ENCODE results near the gene PACSIN3. TPM values are rescaled to one million over a fixed set of nuclear protein-coding genes. Genes with fewer than 3 reads are reported as not detected.

PACSIN3 gene
- total and polyA plus RNA-seq, 2 of the 13 experiments (the other 11 are each of a cell fraction or from before 2014, with no cell fraction given): 47.9 to 93.3 TPM

DNA sequence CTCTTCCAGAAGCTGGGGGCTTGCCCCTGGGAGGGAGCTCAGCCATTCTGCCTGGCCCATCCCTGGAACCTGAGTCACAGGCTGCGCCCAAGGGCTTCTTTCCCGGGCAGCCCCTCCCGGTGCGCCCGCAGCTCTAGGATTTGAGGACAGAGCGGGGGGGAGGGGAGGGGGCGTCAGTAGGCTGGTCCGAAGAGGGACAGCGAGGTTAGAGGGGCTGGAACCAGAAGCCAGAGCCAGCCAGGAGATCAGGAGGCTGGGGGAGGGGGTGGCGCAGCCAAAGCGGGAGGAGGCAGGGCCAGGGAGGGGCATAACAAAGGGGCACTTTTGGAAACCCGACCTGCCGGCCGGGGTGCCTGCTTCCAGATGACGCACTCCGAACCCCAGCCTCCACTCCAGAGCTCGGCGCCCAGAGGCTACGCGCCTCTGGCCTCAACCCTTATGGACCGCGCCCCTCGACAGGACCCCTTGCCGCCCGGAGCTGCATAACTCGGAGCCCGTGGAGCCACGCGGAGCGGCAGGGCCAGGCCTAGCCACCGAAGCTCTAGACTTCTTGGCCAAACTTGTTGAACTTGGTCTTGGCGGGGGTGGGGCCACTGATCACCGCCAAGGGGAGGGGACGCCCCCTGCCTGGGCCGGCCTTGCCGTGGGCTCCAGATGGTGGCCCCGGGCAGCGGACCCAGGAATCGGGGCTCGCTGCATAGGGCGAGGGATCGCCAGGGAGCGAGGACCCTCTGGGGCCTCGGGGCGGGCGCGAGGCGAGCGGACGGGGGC lies 744 bp downstream of the PACSIN3 start (continued):
- TF ChIP-seq NR2C2 (CRISPR knock-in tag; IDR thresholded peaks at IDR 0.05; ENCODE audit: borderline replicate concordance) (no peak; the same call in 1 of the 2 replicates), KDM4B (CRISPR knock-in tag; IDR thresholded peaks at IDR 0.05) (no peak), EHMT2 (IDR thresholded peaks at IDR 0.05; ENCODE audit: borderline replicate concordance, low read depth, low read length) (no peak), ZNF816 (CRISPR knock-in tag; IDR thresholded peaks at IDR 0.05; ENCODE audit: borderline replicate concordance) (no peak), ZNF549 (CRISPR knock-in tag; IDR thresholded peaks at IDR 0.05) (no peak), STAG1 (CRISPR knock-in tag; IDR thresholded peaks at IDR 0.05) (peak; percentile 9; the same call in 1 of the 2 replicates), MIXL1 (CRISPR knock-in tag; IDR thresholded peaks at IDR 0.05) (0 out of 2 replicates have a peak, but pooled peaks have one; percentile 8), XBP1 (CRISPR knock-in tag; IDR thresholded peaks at IDR 0.05) (no peak), KLF6 (CRISPR knock-in tag; IDR thresholded peaks at IDR 0.05) (0 out of 2 replicates have a peak, but pooled peaks have one; percentile 28), AGO2 (optimal IDR thresholded peaks at IDR 0.05; ENCODE audit: low read depth, low read length) (peak; percentile 97), ZNF567 (CRISPR knock-in tag; IDR thresholded peaks at IDR 0.05; ENCODE audit: borderline replicate concordance) (no peak; the same call in 1 of the 2 replicates)
- TF ChIP-seq, protein P1, sequence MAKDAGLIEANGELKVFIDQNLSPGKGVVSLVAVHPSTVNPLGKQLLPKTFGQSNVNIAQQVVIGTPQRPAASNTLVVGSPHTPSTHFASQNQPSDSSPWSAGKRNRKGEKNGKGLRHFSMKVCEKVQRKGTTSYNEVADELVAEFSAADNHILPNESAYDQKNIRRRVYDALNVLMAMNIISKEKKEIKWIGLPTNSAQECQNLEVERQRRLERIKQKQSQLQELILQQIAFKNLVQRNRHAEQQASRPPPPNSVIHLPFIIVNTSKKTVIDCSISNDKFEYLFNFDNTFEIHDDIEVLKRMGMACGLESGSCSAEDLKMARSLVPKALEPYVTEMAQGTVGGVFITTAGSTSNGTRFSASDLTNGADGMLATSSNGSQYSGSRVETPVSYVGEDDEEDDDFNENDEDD (CRISPR knock-in tag; IDR thresholded peaks at IDR 0.05; ENCODE audit: borderline replicate concordance): no peak; the same call in none of the 2 replicates
- TF ChIP-seq, protein P2, sequence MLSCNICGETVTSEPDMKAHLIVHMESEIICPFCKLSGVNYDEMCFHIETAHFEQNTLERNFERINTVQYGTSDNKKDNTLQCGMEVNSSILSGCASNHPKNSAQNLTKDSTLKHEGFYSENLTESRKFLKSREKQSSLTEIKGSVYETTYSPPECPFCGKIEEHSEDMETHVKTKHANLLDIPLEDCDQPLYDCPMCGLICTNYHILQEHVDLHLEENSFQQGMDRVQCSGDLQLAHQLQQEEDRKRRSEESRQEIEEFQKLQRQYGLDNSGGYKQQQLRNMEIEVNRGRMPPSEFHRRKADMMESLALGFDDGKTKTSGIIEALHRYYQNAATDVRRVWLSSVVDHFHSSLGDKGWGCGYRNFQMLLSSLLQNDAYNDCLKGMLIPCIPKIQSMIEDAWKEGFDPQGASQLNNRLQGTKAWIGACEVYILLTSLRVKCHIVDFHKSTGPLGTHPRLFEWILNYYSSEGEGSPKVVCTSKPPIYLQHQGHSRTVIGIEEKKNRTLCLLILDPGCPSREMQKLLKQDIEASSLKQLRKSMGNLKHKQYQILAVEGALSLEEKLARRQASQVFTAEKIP (CRISPR knock-in tag; IDR thresholded peaks at IDR 0.05; ENCODE audit: borderline replicate concordance): no peak
- TF ChIP-seq, protein P3, sequence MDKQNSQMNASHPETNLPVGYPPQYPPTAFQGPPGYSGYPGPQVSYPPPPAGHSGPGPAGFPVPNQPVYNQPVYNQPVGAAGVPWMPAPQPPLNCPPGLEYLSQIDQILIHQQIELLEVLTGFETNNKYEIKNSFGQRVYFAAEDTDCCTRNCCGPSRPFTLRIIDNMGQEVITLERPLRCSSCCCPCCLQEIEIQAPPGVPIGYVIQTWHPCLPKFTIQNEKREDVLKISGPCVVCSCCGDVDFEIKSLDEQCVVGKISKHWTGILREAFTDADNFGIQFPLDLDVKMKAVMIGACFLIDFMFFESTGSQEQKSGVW (CRISPR knock-in tag; IDR thresholded peaks at IDR 0.05; ENCODE audit: borderline replicate concordance): no peak
- TF ChIP-seq, protein P4, sequence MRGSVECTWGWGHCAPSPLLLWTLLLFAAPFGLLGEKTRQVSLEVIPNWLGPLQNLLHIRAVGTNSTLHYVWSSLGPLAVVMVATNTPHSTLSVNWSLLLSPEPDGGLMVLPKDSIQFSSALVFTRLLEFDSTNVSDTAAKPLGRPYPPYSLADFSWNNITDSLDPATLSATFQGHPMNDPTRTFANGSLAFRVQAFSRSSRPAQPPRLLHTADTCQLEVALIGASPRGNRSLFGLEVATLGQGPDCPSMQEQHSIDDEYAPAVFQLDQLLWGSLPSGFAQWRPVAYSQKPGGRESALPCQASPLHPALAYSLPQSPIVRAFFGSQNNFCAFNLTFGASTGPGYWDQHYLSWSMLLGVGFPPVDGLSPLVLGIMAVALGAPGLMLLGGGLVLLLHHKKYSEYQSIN (CRISPR knock-in tag; IDR thresholded peaks at IDR 0.05; ENCODE audit: borderline replicate concordance): no peak
- TF ChIP-seq, protein P5, sequence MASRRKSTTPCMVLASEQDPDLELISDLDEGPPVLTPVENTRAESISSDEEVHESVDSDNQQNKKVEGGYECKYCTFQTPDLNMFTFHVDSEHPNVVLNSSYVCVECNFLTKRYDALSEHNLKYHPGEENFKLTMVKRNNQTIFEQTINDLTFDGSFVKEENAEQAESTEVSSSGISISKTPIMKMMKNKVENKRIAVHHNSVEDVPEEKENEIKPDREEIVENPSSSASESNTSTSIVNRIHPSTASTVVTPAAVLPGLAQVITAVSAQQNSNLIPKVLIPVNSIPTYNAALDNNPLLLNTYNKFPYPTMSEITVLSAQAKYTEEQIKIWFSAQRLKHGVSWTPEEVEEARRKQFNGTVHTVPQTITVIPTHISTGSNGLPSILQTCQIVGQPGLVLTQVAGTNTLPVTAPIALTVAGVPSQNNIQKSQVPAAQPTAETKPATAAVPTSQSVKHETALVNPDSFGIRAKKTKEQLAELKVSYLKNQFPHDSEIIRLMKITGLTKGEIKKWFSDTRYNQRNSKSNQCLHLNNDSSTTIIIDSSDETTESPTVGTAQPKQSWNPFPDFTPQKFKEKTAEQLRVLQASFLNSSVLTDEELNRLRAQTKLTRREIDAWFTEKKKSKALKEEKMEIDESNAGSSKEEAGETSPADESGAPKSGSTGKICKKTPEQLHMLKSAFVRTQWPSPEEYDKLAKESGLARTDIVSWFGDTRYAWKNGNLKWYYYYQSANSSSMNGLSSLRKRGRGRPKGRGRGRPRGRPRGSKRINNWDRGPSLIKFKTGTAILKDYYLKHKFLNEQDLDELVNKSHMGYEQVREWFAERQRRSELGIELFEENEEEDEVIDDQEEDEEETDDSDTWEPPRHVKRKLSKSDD (CRISPR knock-in tag; IDR thresholded peaks at IDR 0.05; ENCODE audit: low read depth): no peak
- TF ChIP-seq, protein P6, sequence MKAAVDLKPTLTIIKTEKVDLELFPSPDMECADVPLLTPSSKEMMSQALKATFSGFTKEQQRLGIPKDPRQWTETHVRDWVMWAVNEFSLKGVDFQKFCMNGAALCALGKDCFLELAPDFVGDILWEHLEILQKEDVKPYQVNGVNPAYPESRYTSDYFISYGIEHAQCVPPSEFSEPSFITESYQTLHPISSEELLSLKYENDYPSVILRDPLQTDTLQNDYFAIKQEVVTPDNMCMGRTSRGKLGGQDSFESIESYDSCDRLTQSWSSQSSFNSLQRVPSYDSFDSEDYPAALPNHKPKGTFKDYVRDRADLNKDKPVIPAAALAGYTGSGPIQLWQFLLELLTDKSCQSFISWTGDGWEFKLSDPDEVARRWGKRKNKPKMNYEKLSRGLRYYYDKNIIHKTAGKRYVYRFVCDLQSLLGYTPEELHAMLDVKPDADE (CRISPR knock-in tag; IDR thresholded peaks at IDR 0.05): no peak
- TF ChIP-seq, protein P7, sequence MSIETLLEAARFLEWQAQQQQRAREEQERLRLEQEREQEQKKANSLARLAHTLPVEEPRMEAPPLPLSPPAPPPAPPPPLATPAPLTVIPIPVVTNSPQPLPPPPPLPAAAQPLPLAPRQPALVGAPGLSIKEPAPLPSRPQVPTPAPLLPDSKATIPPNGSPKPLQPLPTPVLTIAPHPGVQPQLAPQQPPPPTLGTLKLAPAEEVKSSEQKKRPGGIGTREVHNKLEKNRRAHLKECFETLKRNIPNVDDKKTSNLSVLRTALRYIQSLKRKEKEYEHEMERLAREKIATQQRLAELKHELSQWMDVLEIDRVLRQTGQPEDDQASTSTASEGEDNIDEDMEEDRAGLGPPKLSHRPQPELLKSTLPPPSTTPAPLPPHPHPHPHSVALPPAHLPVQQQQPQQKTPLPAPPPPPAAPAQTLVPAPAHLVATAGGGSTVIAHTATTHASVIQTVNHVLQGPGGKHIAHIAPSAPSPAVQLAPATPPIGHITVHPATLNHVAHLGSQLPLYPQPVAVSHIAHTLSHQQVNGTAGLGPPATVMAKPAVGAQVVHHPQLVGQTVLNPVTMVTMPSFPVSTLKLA (IDR thresholded peaks at IDR 0.05): no peak
